Activated CD8-positive, alpha-beta memory T cell treated with anti-CD3 and anti-CD28 coated beads, Interleukin-2, amount 50 U/mL, for 48 hours (primary cell): ENCODE results near the gene SWSAP1.
A peak's percentile ranks its signal among the peaks of the same experiment; 100 is the strongest.

Source experiments
- DNase-seq: peaks from one replicate; pipeline ENCODE4 v3.0.0-alpha.2; 2020

Gene SWSAP1

DNA sequence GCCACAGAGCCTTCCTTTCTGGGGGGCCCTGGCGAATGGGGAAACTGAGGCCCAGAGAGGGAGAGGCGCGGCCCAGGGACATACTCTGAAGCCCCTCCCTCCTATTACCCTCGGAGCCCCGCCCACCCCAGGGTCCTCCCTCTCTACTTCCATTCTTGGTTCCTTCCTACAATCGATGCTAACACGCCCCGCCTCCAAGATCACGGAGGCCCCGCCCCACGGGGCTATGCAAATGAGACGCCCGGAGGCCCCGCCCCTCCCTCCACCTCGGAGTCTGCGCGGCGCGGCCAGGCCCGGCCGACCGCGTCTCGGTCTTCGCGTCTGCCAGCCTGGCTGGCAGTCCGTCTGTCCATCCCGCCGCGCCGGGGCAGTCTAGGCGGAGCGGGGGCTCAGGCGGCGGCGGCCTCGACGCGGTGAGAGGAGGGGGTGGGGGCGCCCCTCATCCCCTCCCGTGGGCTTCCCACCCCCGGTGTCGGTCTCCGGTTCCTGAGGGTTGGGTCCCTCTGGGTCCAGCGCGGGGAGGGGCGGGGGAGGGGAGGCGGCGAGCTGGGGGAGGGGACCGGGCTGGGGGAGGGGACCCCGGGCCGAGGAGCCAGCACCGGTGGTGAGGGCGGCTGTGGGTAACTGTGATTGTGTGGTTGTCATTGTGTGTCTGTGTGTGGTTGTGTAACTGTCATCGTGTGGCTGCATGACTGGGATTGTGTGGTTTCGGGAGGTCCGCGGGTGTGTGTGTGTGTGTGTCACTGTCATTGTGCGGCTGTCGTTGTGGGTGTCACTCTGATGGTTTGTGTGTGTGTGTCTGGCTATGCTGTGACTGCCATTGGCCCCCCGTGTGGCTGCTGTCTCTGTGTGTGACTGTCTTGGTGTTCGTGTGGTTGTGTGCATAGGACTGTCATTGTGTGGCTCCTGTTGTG, 19.0 kb upstream of the SWSAP1 start, which contains the start of gene PLPPR2:
PLPPR2 (plus strand) TSS at position 273 of the 914 bp plus-strand sequence. CDS start 2,242 bp downstream, outside the sequence.
- DNase-seq: peak; percentile 91

DNA sequence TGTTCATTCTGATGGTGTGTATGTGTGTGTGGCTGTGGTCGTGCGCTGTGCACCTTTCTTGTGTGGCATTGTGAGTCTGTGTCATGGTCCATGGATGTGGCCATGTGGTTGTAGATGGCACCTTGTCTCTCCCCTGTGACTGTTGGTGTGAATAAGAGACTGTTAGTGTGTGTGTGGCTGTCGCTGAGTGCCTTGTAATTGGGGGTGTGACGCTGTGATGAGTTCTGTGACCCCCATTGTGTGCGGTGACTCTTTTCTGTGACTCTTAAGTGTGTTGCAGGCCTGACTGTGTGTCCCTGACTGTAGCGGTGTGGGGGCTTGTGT, 18.4 kb upstream of the SWSAP1 start:
- no peak for DNase-seq

DNA sequence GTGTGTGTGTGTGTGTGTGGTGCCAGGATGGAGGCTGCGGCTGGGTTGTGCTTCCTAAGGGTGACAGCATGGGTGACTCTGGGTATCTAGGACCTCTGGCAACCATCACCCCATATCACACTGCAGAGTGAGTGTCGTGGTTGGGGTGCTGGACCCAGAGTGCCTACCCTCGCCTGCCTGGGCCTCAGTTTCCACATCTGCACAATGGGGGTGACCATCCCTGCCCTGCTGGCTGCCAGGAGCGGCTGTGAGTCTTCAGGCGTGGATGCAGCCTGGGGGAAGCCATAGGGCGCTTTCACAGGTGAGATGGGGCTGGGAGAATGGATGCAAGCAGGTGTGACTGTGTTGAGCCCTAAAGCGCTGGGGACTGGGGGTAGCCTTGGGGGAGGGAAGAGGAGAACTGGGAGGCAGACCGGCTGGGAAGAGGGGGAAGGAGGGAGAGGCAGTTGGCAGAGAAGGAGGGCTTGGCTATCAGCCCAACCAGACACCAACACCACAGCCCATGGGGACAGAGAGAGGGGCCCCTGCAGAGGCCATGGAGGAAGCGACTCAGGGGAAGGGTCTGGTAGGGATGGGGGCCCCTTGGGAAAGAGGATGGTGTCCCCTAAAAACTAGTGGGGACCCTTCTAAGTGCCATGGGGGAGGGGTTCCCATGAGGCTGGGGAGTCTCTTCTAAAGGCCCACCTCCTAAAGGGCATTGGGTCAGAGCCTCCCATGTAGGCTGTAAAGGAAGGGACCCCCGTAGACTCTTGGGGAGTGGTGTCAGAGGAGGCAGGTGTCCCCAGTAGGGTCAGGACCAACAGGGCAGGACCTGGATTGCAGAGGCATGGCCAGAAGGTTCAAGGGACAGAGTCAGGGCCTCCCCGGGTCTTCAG, 17.6 kb upstream of the SWSAP1 start:
- no peak for DNase-seq

DNA sequence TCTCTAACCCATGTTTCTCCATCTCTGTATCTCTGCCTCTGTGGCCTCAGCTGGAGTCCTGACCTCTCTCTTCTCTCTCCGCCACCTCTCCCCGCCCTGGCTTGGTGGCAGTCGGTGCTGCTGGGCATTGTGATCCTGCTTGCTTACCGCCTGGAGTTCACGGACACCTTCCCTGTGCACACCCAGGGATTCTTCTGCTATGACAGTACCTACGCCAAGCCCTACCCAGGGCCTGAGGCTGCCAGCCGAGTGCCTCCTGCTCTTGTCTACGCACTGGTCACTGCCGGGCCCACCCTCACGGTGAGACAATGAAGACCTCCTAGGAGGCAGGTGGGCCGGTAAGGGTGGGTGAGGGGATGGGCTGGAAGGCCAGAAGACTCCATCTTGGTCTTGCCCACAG, 15.0 kb upstream of the SWSAP1 start:
- DNase-seq: no peak

DNA sequence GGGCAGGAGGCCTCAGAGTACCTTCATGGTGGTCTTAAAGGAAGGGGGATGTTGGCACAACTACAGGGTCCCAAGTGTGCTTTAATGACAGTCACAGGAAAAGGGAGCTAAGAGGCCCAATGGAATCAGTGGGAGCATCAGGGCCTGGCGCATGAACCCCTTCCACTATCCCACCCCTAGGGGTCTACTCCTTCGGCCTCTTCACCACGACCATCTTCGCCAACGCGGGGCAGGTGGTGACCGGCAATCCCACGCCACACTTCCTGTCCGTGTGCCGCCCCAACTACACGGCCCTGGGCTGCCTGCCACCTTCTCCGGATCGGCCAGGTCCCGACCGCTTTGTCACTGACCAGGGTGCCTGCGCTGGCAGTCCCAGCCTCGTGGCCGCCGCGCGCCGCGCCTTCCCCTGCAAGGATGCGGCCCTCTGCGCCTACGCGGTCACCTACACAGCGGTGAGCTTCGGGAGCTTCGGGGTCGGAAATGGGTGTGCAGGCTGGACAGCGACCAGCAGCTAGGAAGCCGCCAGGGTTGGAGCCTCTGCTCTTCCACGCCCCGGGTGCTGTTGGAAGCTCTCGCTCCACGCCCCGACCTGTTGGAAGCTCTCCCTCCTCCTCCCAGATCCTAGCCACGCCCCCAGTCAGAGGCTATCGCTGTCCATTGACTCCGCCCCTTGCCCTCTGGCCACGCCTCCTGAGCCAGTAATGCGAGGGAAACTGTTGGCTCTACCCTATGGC, 13.3 kb upstream of the SWSAP1 start:
- DNase-seq: no peak

DNA sequence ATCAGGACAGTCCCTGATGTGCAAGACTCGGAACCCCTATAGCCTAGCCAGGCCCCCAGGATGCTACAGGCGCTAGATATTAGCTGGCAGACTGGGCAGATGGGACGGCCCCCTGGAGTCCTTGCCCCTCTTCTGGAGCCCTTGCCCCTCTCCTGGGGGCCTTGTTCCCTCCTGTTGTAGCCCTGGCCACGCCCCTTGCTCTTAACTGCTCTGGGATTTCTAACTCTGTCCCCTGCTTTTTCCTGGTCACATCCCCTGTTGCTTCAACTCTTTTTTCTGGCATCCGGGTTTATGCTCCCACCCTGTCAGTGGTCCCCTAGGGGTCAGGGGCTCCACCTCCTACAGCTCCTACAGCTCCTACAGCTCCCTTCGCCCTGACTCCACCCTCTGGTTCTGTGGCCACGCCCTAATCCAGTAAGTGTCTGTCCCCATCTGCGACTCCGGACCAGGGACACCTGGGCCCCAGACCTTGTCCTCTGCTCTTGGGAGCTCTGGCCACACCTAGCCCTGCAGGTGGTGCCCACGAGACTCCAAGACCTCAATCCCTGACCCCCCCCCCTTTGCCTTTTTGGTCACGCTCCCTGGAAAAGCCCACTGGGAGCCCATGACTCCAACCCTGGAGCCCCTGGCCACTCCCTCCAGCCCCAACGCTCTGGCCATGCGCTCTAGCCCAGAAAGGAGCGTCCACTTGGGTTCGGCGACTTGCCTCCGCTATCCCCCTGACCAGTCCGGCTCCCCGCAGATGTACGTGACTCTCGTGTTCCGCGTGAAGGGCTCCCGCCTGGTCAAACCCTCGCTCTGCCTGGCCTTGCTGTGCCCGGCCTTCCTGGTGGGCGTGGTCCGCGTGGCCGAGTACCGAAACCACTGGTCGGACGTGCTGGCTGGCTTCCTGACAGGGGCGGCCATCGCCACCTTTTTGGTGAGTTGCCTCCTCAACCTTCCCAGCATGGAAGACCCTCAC, 12.4 kb upstream of the SWSAP1 start:
- no peak for DNase-seq

DNA sequence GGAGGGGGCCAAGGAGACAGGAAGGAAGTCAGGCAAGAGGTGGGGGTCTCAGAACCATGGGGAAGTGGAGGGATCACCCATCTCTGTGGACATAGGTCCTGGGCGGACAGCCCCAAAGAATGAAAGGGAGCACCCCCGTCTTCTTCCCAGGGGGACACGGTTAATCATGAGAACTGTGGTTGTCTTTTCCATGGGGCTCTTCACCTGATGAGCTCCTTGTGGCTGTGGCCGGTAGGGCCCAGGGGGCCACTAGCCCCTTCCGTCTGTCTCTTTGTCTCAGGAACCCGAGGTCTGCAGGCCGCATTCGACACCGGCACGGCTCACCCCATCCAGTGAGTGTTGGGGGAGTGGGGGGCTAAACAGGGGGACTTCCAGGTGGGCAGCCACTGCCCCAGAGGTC, 10.6 kb upstream of the SWSAP1 start:
- DNase-seq: no peak

- no peak for DNase-seq
These were observed 10.1 kb upstream of the SWSAP1 start for GRCh38 chr19:11364296-11364904.

- no peak for DNase-seq
These were observed 9.5 kb upstream of the SWSAP1 start for GRCh38 chr19:11364935-11365334.

DNA sequence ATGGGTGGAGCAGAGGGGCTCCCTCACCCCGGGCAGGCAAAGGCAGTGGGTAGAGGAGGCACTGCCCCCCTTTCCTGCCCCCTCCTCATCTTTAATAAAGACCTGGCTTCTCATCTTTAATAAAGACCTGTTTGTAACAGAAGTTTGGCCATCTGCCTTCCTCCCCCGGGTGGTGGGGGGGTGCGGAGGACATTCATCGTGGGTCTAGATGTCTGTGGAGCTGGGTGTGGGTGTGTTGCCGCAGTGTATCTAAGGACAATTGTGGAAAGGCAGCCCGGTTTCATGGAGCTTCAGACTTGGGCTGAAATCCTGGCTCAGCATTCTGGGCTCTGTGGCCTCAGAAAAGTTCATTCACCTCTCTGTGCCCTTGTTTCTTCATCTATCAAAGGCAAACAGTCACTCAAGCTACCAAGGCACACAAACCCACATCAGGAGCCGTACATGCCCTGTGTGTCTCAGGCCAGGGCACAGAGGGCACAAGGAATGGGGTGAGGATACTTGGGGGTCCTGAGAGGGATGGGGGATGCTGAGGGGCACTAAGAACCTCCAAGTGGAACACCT, 8.8 kb upstream of the SWSAP1 start:
- DNase-seq: no peak

DNA sequence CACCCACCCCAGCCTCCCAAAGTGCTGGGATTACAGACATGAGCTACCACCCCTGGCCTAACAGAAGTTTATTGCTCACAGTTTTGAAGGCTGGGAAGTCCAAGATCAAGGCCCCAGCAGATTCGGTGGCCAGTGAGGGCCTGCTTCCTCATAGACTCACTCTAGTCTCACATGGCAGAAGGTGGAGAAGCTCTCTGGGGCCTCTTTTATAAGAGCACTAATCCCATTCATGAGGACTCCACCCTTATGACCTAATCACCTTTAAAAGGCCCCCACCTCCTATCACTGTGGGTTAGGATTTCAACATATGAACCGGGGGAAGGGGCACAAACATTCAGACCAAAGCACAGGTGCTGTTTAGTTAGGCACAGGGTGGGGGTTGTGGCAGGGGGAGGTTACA, 6.9 kb upstream of the SWSAP1 start:
- no peak for DNase-seq

GRCh38 chr19:11370744-11371143, 3.7 kb upstream of the SWSAP1 start:
- no peak for DNase-seq

DNA sequence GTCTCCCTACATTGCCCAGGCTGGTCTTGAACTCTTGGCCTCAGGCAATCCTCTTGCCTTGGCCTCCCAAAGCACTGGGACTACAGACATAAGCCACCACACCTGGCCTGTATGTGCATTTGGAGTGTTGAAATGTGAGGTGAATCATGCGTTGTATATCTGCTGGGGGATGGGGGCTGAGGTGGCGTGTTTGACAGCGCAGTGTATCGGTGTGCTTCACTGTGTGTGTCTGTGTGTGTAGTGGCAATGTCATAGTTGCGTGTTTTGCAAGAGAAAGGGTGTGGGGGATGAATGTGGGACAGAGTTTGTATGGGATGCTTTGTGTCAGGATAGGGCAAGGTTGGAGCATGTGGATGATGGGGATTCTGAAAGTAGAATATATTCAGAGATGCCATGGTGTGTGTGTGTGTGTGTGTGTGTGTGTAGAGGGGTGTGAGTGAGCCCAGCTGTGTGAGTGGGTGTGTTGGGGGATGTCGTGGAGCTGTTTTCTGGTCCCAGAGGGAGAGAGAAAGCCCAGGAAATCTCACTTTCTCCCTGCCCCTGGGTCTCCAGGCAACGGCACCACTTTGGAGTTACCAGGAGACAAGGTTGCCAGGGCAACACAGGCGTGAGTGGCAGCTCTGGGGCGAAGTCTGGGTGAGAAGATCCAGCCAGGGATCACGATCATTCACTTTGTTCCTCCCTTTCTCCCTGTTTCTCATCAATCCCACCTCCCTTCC, 1.1 kb upstream of the SWSAP1 start:
- DNase-seq: no peak

DNA sequence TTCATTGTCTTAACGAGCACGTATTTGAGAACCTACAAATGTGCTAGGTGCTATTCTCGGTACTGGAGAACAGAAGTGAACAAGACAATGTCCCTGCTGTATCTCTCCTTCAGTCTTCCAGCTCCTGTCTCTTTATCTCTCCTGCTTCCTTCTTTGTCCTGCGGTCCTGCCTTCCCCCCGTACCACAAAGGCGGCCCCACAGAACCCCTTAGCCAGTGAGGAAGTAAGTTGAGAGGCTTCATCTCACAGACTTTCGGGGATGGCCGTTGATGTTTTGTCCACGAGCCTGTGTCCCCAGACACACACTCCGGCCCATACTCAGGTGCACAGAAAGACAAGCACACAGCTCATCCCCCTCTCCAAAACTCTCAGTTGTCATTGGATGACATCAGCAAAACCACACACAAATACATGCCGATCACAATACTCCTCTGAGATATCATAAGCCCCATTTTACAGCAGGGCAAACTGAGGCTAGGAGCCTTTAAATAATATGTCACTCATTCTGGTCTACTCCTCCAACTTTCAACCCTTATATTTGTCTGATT, 507 bp upstream of the SWSAP1 start:
- no peak for DNase-seq

DNA sequence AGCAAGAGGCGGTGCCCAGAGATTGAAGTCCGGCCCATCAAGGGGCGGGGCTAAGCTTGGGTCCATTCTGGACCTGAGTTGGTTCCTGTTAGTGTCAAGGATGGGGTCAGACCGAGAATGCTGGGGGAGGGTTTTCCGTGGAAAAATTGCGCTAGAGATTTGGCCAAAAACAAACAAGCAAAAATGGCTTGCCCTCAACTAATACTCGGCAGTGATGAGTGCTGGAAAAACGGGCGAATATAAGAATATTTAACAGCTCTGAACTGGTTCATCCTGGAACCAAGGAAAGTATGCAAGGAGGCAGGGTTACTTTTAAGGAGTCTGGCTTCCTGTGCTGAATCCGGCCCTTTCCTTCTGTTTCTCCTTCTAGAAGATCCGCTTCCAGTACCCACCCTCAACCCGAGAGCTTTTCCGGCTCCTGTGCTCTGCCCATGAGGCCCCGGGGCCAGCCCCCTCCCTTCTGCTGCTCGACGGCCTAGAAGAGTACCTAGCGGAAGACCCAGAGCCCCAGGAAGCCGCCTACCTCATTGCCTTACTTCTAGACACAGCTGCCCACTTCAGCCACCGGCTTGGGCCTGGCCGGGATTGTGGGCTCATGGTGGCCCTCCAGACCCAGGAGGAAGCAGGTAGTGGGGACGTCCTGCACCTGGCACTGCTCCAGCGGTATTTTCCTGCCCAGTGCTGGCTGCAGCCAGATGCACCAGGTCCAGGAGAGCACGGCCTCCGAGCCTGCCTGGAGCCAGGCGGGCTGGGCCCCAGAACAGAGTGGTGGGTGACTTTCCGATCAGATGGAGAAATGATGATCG, 880 bp downstream of the SWSAP1 start:
- DNase-seq: peak; percentile 81

DNA sequence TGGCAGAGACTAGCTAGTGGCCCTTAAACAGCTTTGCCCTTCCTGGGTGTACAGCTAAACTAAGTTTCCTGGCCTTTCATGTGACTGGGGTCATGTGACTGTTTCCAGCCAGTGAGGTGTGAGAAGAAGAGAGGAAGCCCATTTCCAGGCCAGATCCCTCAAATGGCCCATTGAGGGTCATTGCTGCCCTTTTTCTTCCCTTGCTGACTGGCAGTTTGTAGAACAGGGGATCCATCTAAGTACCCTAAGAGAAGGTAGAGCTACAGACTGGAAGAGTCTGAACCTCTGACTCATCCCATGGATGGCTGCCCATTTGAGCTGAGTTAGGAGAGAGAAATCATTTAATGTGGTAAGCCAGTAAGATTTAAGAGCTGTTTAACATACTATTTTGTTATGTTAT, 2.8 kb downstream of the SWSAP1 start:
- no peak for DNase-seq

DNA sequence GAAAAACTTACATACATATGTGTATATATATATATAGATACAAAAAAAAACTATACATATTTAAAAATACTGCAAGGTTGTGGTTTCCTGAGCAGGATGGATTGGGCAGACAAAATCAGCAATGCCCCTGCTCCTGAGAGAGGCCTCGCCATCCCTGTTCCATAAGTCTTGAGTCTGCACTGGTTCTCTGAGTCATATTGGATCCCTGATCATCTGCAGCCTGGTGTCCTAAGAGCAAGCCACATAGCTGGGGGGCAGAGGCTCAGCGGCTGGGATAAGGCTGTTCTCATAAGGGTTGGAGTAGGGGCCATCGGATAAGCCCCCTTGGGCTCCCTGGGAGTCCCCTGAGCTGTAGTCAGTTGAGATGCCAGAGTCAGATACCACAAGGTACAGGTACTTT, 3.3 kb downstream of the SWSAP1 start:
- no peak for DNase-seq

- DNase-seq: peak; percentile 61
These were observed 4.1 kb downstream of the SWSAP1 start for GRCh38 chr19:11378319-11379189.
